GM08714 (cell line): ENCODE data around the gene TRPM1.

Experiments used
- H3K4me3 ChIP-seq: fragments of 200-500 bp; sonication (Bioruptor generic); 2 replicates; pipeline ENCODE4 v1.5.1; 2014; ENCODE audit warnings: mild to moderate bottlenecking, low read length, inconsistent platforms
- ZNF274 ChIP-seq: IDR thresholded peaks from 2 replicates; pipeline ENCODE4 v1.6.1; 2012; ENCODE audit warnings: mild to moderate bottlenecking, low read depth, low read length

The TRPM1 gene

DNA sequence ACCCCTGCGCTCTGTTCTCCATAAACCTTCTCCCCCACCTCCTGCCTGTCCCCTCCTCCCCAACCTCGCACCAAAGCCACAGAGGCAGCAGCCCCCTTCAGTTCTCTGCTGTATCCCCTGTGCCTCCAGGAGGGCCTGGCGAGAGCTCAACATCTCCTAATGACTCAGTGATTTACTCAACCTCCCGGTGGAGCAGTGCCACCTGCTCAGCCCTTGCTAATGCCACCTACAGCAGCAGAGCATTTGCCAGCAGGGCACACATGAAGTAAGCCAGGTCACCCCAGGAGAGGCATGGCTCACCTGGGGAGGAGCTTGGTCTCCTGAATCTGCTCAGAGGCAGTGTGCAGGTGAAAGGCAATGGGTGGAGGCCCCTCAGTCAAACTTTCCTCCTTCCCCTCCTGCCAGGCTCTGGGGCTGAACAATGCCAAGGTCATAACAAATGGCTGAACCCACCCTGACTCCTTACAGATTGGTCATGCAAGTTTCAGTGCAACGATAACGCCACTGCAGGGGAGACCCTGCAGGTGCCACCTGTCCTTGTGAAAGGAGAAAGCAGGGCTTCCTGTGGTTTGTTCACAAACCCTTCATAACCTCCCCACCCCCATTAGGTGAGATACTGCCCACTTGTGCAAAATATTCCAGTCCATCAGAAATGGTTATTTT lies 19.8 kb downstream of the TRPM1 start:
- TF ChIP-seq ZNF274, result no peak
- H3K4me3 ChIP-seq, result no peak overlapping the region

DNA sequence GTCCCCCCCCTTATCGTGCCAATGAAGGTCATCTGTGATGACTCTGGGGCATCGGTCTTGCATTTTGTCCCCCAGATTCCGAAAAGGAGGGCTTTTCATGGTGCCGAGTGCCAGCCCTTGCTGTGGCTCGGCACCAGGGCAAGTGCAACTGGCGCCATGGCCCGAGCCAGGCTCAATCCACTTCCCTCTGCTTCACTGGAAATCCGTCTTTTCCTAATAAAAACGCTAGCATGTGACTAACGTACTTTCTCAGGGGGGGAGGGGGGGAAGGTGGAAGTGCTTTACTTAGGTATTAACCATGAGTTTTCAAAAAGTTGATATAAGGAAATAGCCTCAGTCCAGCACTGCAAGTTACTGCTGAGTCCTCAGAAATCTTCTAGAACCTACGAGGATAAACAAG lies 20.5 kb downstream of the TRPM1 start:
- no peak for TF ChIP-seq ZNF274

DNA sequence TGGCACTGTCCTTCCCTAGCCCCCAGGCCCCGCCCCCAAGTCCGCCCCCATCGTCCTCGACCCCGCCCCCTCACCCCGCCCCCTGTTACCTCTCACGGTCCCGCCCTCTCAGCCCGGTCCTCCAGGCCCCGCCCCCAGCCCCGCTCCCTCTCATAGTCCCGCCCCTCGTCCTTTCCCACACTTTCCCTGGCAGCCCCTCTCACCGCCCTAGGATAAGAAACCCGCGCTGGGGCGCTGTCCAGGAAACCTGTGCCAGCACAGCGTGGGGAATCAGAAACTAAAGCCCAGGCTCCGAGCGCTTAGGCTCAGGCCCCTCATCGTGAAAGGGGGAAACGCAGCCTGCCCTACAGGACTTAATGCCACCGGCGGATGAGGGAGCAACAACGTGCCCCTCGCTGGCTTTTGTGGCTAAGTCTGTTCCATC lies 20.9 kb downstream of the TRPM1 start:
- peak overlapping the region; percentile 44; the same call in 1 of the 2 replicates for H3K4me3 ChIP-seq

More for the DNA sequence above, 20.5 kb downstream of the TRPM1 start:
- no peak overlapping the region; the same call in 1 of the 2 replicates for H3K4me3 ChIP-seq

DNA sequence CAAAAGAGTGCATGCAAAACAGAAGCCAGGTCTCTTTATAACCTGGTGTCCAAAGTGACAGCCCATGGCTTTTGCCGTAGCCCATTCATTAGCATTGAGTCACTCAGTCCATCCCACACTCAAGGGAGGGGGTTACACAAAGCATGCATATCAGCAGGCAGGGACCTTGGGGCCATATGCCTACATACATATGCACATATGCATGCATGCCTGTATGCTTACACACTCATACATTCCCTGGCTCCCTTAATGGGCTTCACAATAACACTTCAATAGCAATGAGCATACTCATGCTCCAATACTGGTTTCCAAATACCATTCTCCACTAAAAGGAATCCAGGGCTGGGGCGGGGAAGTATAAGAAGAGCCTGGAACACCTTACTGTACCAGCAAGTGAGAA lies 22.0 kb downstream of the TRPM1 start:
- no peak for TF ChIP-seq ZNF274
- no peak overlapping the region for H3K4me3 ChIP-seq

More for the DNA sequence above, 20.9 kb downstream of the TRPM1 start:
- no peak for TF ChIP-seq ZNF274

DNA sequence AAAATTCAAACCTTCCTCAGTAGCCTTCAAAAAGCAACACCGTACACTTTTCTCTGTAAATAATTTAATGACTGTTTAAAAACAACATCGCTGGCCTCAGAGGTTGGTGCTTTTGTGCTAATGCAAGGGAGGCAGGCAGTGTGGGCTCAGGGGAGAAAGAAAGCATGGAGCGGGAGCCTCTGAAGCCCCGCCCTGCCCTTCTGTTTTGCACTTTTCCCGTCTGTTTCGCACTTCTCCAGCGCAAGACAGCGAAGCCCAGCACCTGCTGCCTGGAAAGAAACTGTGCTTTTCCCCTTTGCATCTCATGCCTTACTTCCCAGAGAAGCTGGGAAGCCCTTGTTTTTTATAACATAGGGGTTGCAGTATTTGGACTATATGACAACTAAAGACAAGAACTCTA lies 23.1 kb downstream of the TRPM1 start:
- TF ChIP-seq ZNF274, result no peak
- H3K4me3 ChIP-seq, result no peak overlapping the region

DNA sequence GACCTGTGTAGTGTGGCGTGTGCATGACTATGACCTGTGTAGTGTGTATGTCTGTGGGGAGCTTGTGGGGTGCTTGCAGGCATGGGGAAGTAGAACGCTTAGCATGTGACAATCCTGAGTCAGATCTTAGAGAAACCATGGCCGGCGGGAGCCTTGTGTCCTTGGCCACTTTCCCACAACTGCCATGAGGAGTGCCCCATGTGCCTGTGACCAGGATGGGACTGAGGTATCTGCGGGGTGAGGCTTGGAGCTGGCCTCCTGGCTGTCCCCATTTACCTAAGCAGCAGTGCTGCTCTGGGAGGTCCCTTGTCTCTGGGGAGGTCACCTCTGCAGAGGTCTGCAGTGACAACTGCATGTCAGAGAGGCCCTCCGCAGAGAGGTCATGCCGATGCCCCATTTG lies 23.6 kb downstream of the TRPM1 start:
- TF ChIP-seq ZNF274, result no peak
- no peak overlapping the region for H3K4me3 ChIP-seq

DNA sequence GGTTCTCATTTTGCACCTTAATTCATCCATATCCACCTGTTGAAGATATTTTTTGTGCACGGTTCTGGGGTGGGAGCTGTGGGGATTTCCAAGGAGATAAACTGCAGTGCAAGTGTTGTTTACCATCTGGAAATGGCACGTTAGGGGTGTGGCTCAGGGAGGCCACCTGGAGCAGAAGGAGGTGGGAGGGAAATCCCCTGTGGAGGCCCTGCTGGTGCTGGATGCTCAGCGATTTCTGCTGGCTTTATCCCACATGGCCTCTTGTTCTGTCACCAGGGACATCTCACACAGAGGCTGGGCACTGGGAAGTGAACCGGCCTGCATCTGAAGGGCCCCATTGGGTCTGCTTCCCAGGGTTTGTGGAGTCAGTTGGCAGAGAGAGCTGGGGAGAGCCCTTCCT lies 24.3 kb downstream of the TRPM1 start:
- H3K4me3 ChIP-seq, result no peak overlapping the region
- TF ChIP-seq ZNF274, result no peak

DNA sequence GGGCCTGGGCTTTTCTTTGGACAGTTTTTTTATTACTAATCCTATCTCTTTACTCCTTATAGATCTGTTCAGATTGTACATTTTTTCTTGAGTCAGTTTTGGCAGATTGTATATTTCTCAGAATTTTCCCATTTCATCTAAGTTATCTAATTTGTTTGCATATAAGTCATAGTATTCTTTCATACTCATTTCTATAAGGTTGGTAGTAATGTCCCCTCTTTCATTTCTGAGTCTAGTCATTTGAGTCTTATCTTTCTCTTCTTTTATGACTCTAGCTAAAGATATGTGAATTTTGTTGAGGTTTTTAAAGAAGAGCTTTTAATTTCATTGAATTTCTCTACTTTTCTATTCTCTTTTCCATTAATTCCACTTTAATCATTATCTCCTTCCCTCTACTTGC lies 27.2 kb downstream of the TRPM1 start:
- H3K4me3 ChIP-seq, result no peak overlapping the region
- no peak for TF ChIP-seq ZNF274

DNA sequence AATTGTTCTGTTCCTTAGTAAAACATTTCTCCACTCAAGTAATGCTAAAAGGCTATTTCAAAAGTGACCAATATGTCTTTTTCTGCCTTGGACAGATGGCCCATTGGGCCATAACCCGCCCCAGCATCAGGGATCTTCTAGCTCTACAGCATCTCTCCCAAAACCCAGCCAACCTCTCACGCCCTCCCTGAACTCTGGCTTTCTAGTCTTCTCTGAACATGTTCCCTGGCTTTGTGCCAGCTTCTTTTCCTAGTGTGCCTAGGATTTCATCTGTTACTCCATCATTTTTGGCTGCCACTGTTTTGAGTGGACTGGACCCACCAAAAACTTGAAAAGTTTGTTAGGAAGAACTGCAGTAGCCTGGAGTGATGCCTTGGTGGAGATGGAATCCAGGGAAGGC lies 30.7 kb downstream of the TRPM1 start:
- no peak for TF ChIP-seq ZNF274
- no peak overlapping the region for H3K4me3 ChIP-seq

DNA sequence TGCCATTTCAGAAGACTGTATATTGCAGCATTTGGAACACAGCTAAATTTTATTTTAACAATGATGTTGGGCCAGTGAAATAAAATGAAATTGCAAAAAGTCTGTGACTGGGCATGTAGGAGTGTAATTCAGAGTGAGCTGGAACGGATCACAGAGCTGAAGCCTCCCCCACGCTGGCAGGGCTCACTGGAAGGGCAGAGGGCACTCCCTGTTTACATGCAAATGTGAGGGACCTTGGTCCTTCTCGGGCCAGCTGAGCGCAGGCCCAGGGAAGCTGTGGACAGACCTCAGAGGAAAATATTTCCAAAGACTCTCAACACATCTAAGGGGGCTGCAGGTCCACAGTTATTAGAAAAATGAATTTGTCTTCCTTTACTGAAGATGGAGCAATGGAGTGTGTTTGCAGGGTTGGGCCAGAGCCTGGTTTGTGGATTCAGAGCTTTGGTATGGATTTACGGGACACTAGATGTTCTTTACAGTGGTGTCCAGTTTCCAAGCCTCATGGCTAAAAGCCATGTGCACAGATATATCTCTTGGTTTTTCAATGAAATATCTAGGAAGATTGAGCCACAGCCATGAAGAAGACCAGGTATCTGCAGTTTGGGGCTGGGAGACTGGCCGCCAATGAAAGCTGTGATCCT lies 32.0 kb downstream of the TRPM1 start:
- no peak overlapping the region for H3K4me3 ChIP-seq
- no peak for TF ChIP-seq ZNF274

DNA sequence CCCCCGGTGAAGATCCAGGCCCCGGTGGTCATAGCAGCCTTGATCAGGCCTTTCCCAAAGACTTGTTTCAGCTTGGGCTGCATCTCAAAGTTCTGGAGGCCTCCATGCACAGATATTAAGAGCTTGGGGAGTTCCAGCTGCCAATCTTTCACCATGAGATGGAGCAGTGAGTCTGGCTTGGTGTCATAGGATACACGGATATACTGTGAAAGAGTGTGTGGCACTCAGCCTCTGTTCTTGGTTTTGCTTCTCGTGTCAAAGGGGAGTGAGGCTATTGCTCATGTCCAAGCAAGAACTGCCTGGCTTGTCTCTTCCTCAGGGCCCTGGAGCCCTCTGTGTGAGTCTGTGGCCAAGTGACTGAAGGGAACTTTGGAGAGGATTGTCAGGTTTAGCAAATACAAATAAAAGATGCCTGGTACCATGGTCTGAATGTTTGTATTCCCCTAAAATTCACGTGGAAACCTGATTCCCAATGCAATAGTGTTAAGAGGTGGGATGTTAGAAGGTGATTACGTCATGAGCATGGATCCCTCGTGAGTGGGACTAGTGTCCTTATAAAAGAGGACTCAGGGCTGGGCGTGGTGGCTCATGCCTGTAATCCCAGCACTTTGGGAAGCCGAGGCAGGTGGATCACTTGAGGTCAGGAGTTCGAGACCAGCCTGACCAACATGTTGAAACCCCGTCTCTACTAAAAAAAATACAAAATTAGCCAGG lies 33.5 kb downstream of the TRPM1 start:
- H3K4me3 ChIP-seq, result no peak overlapping the region
- TF ChIP-seq ZNF274, result no peak

DNA sequence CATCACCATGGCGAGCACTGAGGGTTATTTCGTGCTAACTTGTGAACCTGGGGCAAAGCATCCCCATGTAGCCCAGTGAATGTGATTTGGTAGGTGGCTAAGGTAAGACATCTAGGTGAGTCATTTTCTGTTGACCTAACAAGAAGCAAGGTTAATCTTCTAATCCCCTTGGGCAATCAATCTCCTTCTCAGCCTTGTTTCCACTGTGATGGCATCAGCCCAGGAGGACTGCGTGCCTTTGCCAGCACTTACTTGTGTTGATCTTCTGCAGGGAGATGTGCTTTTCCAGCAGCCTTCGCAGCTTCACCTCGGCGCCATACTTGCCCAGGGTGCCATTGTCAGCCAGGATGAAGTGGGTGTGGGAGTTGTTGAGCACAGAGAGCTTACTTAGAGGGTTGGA lies 35.7 kb downstream of the TRPM1 start:
- H3K4me3 ChIP-seq, result no peak overlapping the region
- no peak for TF ChIP-seq ZNF274

DNA sequence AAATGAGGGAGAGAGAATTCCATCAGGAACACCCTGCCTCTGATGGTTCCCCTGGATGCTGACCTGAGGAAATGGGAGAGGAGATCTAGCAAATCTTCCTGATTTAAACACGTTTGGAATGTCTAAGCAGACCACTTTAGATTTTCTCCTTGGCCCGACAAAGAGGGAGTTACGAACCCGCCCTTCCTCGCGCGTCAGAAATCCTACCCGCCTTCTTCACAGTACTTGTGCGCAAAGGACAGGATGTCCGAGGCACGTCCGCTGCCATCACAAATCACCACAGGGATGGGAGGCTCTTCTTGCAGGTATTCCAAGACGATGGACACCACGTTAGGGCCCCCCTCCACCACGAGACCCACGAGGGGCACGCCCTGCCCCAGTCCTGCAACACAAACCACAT lies 38.6 kb downstream of the TRPM1 start:
- TF ChIP-seq ZNF274, result no peak
- no peak overlapping the region for H3K4me3 ChIP-seq

DNA sequence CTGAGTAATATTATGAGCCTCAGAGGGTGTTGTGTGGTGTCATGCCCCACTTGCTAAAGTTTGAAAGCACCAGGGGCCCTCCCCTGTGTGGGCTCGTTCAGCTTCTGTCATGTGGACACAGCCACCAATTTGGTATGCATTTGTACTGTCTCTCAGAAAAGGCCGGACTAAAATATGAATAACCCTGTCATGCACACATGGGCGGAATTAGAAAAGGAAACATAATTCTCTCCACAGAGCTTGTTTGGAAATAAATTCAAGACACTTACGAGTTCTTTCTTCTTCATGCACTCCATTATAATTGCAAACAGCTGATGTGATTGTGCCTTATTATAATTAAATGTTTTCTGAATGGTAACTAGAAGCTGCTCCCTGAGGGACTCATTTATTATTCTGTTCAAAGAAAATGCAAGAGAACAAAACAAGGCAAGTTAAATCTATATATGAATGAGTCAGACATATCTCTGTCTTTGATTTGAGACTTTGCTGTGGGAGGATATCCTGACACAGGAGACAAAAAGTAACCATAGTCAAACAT lies 39.1 kb downstream of the TRPM1 start:
- TF ChIP-seq ZNF274, result no peak
- H3K4me3 ChIP-seq, result no peak overlapping the region
